Measurements from ENCODE around the gene EPB41L4A.
"Not testable (repeated sequence)": the region's sequence is repeated elsewhere in the genome, so short reads cannot be mapped to it uniquely, and the experiment has no call there.

Gene EPB41L4A

DNA sequence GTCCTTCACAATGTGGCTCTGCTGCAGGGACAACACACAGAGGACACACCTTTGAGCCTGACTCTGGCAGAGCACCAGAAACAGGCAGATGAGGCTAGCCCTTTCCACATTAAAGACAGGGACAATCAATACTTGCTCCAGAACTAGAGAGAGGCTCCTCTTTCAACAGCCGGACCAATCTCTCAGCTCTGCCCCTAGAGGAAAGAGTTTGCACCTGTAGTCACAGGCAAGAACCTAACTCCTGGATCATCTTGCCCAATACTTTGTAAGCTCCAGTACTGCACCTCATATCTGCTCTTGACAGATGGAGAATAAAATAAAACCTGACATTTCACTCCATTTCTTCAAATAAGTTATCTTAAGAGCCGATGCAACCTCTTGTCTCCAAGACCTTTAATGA is 52.1 kb downstream of the EPB41L4A start:
- Histone ChIP-seq H2AFZ (ENCODE audit: low read depth, low read length) (no peak overlapping the region), H3K9me3 (ENCODE audit: low read length) (no peaks in the 10 kb centered on the region), H3K4me1 (ENCODE audit: insufficient read depth, low read length) (no peaks in the 10 kb centered on the region), H3K36me3 (ENCODE audit: insufficient read depth, low read length) (no peaks in the 10 kb centered on the region), H3K27me3 (ENCODE audit: insufficient read depth, low read length) (no peaks in the 10 kb centered on the region), H3K4me3 (ENCODE audit: low read length) (no peak overlapping the region)

- not testable (repeated sequence) for H2AFZ ChIP-seq (ENCODE audit: low read depth, low read length); H3K36me3 ChIP-seq (ENCODE audit: insufficient read depth, low read length); H3K4me3 ChIP-seq (ENCODE audit: low read length); H3K9me3 ChIP-seq (ENCODE audit: low read length); H3K4me1 ChIP-seq (ENCODE audit: insufficient read depth, low read length); H3K27me3 ChIP-seq (ENCODE audit: insufficient read depth, low read length)
These were observed 58.3 kb downstream of the EPB41L4A start for GRCh38 chr5:112360740-112361139.

GRCh38 chr5:112356178-112356956 is 62.7 kb downstream of the EPB41L4A start:
- Histone ChIP-seq H3K4me3 (ENCODE audit: low read length) (no peak overlapping the region), H3K36me3 (ENCODE audit: insufficient read depth, low read length) (peaks cover 3% of the 10 kb centered on the region), H2AFZ (ENCODE audit: low read depth, low read length) (no peak overlapping the region), H3K9me3 (ENCODE audit: low read length) (peaks cover 3% of the 10 kb centered on the region), H3K4me1 (ENCODE audit: insufficient read depth, low read length) (peaks cover 5% of the 10 kb centered on the region), H3K27me3 (ENCODE audit: insufficient read depth, low read length) (no peaks in the 10 kb centered on the region)

DNA sequence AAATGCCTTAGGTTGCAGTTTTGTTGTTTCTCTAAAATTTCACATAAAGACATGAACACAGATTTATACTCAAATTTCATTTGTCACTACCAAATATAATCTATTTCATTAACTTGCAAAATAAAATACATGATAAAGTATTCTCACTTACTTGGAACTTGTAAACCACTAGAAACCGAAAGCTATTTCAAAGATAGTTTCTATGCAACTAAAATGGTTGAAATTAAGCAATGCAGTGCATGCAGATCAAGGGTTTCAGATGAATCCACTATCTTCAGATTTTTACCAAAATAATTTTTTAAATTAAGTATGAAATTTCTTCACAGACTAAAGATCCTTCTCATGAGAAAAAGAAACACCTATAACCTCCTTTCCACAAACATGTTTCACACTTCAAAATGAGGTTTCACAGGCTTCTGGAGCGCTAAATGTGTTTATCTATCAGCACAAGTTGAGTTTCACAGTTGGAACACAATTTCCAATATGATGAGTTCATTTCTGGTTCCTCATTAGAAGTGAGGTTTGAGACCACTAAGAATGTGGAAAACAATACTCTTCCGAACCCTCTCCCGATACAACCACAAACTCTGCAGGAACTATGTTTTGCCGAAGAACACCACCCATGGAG is 63.9 kb downstream of the EPB41L4A start:
- Histone ChIP-seq H3K27me3 (ENCODE audit: insufficient read depth, low read length) (no peaks in the 10 kb centered on the region), H2AFZ (ENCODE audit: low read depth, low read length) (no peak overlapping the region), H3K4me3 (ENCODE audit: low read length) (no peak overlapping the region), H3K36me3 (ENCODE audit: insufficient read depth, low read length) (peaks cover 3% of the 10 kb centered on the region), H3K4me1 (ENCODE audit: insufficient read depth, low read length) (peaks cover 5% of the 10 kb centered on the region), H3K9me3 (ENCODE audit: low read length) (peaks cover 3% of the 10 kb centered on the region)

- Histone ChIP-seq H3K27me3 (ENCODE audit: insufficient read depth, low read length) (no peaks in the 10 kb centered on the region), H3K9me3 (ENCODE audit: low read length) (peaks cover 3% of the 10 kb centered on the region), H3K4me3 (ENCODE audit: low read length) (no peak overlapping the region), H3K36me3 (ENCODE audit: insufficient read depth, low read length) (peaks cover 3% of the 10 kb centered on the region), H3K4me1 (ENCODE audit: insufficient read depth, low read length) (peaks cover 5% of the 10 kb centered on the region), H2AFZ (ENCODE audit: low read depth, low read length) (no peak overlapping the region)
These were observed 65.4 kb downstream of the EPB41L4A start for GRCh38 chr5:112353678-112354077.

DNA sequence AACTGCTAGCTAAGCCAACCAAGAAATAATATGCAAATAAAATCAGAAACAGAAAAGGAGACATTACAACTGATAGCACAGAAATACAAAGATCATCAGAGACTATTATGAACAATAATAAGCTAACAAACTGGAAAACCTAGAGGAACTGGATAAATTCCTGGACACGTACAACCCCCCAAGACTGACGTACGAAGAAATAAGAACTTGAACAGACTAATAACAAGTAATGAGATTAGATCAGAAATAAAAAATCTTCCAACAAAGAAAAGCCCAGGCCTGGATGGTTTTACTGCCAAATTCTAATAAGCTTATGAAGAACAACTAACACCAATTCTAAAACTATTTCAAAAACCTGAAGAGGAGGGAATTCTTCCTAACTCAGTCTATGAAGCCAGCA is 67.9 kb downstream of the EPB41L4A start:
- Histone ChIP-seq H3K9me3 (ENCODE audit: low read length) (peaks cover 3% of the 10 kb centered on the region), H3K36me3 (ENCODE audit: insufficient read depth, low read length) (peaks cover 3% of the 10 kb centered on the region), H2AFZ (ENCODE audit: low read depth, low read length) (no peak overlapping the region), H3K4me3 (ENCODE audit: low read length) (no peak overlapping the region), H3K27me3 (ENCODE audit: insufficient read depth, low read length) (no peaks in the 10 kb centered on the region), H3K4me1 (ENCODE audit: insufficient read depth, low read length) (peaks cover 5% of the 10 kb centered on the region)

DNA sequence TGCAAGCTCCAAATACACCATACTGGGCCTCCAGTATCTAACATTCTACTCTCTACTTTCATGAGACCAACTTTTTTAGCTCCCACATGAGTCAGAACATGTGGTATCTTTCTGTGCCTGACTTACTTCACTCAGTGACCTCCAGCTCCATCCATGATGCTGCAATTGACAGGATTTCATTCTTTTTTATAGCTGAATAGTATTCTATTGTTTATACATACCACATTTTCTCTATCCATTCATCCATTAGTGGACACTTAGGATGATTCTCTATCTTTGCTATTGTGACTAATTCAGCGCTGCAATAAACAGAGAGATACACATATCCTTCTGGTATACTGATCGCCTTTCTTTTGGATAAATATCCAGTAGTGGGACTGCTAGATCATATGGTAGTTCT is 68.5 kb downstream of the EPB41L4A start:
- peaks cover 3% of the 10 kb centered on the region for H3K9me3 ChIP-seq (ENCODE audit: low read length)
- H3K4me1 ChIP-seq (ENCODE audit: insufficient read depth, low read length) = peaks cover 5% of the 10 kb centered on the region
- H2AFZ ChIP-seq (ENCODE audit: low read depth, low read length) = no peak overlapping the region
- peaks cover 3% of the 10 kb centered on the region for H3K36me3 ChIP-seq (ENCODE audit: insufficient read depth, low read length)
- H3K27me3 ChIP-seq (ENCODE audit: insufficient read depth, low read length) = no peaks in the 10 kb centered on the region
- H3K4me3 ChIP-seq (ENCODE audit: low read length) = no peak overlapping the region

GRCh38 chr5:112349371-112349770 is 69.7 kb downstream of the EPB41L4A start:
- no peak overlapping the region for H3K4me3 ChIP-seq (ENCODE audit: low read length)
- no peaks in the 10 kb centered on the region for H3K9me3 ChIP-seq (ENCODE audit: low read length)
- H3K4me1 ChIP-seq (ENCODE audit: insufficient read depth, low read length) = peaks cover 4% of the 10 kb centered on the region
- H2AFZ ChIP-seq (ENCODE audit: low read depth, low read length) = no peak overlapping the region
- no peaks in the 10 kb centered on the region for H3K27me3 ChIP-seq (ENCODE audit: insufficient read depth, low read length)
- peaks cover 3% of the 10 kb centered on the region for H3K36me3 ChIP-seq (ENCODE audit: insufficient read depth, low read length)

- no peaks in the 10 kb centered on the region for H3K9me3 ChIP-seq (ENCODE audit: low read length)
- peaks cover 3% of the 10 kb centered on the region for H3K36me3 ChIP-seq (ENCODE audit: insufficient read depth, low read length)
- no peak overlapping the region for H3K4me3 ChIP-seq (ENCODE audit: low read length)
- H2AFZ ChIP-seq (ENCODE audit: low read depth, low read length) = no peak overlapping the region
- H3K4me1 ChIP-seq (ENCODE audit: insufficient read depth, low read length) = no peaks in the 10 kb centered on the region
- no peaks in the 10 kb centered on the region for H3K27me3 ChIP-seq (ENCODE audit: insufficient read depth, low read length)
These were observed 70.2 kb downstream of the EPB41L4A start for GRCh38 chr5:112348915-112349314.

- H3K27me3 ChIP-seq (ENCODE audit: insufficient read depth, low read length) = no peaks in the 10 kb centered on the region
- H3K36me3 ChIP-seq (ENCODE audit: insufficient read depth, low read length) = peaks cover 3% of the 10 kb centered on the region
- no peaks in the 10 kb centered on the region for H3K9me3 ChIP-seq (ENCODE audit: low read length)
- H3K4me3 ChIP-seq (ENCODE audit: low read length) = no peak overlapping the region
- H2AFZ ChIP-seq (ENCODE audit: low read depth, low read length) = no peak overlapping the region
- H3K4me1 ChIP-seq (ENCODE audit: insufficient read depth, low read length) = no peaks in the 10 kb centered on the region
These were observed 70.7 kb downstream of the EPB41L4A start for GRCh38 chr5:112348387-112348786.

DNA sequence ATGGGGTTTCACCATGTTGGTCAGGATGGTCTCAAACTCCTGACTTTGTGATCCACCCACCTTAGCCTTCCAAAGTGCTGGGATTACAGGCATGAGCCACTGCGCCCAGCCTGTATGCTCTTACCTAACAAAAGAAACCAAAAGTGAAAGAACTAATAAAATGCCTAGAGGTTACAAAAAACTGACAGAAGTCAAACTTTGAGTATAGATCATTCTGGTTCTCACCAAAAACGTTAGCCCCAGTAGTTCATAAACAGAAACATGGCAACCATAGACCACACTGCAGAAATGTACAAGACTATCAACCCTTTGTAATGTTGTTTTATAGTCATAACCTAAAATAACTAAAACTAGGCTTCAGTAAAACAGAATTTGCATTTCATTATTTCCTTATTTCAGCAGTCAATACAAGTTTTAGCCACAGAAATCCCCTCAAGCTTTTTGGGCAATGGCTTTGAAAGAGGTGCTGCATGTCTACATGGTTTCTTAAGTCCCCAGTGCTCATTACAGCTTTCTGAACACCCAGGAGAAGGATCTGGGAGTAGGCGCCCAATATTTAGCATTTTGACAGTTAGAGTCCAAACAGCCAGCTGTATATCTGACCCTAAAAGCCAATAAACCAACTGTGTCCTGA is 72.5 kb downstream of the EPB41L4A start:
- H2AFZ ChIP-seq (ENCODE audit: low read depth, low read length) = no peak overlapping the region
- H3K27me3 ChIP-seq (ENCODE audit: insufficient read depth, low read length) = no peaks in the 10 kb centered on the region
- peaks cover 9% of the 10 kb centered on the region for H3K4me1 ChIP-seq (ENCODE audit: insufficient read depth, low read length)
- no peaks in the 10 kb centered on the region for H3K9me3 ChIP-seq (ENCODE audit: low read length)
- no peak overlapping the region for H3K4me3 ChIP-seq (ENCODE audit: low read length)
- H3K36me3 ChIP-seq (ENCODE audit: insufficient read depth, low read length) = no peaks in the 10 kb centered on the region

DNA sequence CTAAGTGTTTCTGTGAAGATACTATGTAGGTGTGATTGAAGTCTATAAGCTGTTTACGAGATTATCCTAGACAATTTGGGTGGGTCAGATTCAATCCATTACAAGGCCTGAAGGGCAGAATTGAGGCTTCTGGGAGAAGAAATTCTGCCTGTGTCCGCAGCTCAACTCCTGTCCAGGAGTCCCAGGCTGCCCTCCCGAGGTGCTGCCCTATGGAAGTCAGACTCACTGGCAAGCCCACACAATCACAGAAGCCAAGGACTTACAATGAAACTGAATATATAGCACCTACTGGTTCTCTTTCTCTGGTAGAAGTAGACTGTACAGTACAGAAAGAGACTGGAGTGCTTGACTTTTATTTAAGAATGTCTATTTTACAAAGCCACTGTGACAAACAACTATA is 74.5 kb downstream of the EPB41L4A start:
- no peaks in the 10 kb centered on the region for H3K9me3 ChIP-seq (ENCODE audit: low read length)
- no peak overlapping the region for H2AFZ ChIP-seq (ENCODE audit: low read depth, low read length)
- no peaks in the 10 kb centered on the region for H3K36me3 ChIP-seq (ENCODE audit: insufficient read depth, low read length)
- peaks cover 13% of the 10 kb centered on the region for H3K4me1 ChIP-seq (ENCODE audit: insufficient read depth, low read length)
- H3K4me3 ChIP-seq (ENCODE audit: low read length) = no peak overlapping the region
- no peaks in the 10 kb centered on the region for H3K27me3 ChIP-seq (ENCODE audit: insufficient read depth, low read length)

DNA sequence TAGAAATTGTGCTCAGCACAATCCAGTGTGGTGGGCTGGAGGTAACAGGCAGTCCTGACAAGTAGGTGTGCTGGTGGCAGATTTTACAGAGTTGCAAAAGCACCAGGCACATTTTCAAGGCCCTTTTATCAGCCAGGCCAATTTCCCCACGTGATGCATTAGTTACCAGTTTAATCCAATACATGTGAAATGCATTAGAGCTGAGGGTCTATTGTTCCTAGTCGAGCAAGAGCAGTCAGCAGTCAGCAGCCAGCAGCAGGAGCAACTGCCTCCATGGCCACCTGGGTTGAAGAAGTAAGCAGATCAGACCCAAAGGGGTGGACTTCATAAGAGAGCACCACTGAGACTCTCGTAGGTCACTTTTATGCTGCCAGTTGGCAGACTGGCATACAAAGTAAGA is 76.7 kb downstream of the EPB41L4A start:
- no peaks in the 10 kb centered on the region for H3K27me3 ChIP-seq (ENCODE audit: insufficient read depth, low read length)
- no peak overlapping the region for H3K4me3 ChIP-seq (ENCODE audit: low read length)
- H3K36me3 ChIP-seq (ENCODE audit: insufficient read depth, low read length) = no peaks in the 10 kb centered on the region
- H2AFZ ChIP-seq (ENCODE audit: low read depth, low read length) = no peak overlapping the region
- no peaks in the 10 kb centered on the region for H3K9me3 ChIP-seq (ENCODE audit: low read length)
- H3K4me1 ChIP-seq (ENCODE audit: insufficient read depth, low read length) = peaks cover 19% of the 10 kb centered on the region
